Effector memory CD8-positive, alpha-beta T cell (primary cell): Measurements from ENCODE around the gene COL20A1.
A peak's percentile ranks its signal among the peaks of the same experiment; 100 is the strongest.

Experiments
- ATAC-seq: fragments of 150-1000 bp; cut with Tn5 transposase; replicated peaks from 2 replicates; pipeline ENCODE4 v1.10.0; 2021; ENCODE audit warnings: mild to moderate bottlenecking, moderate library complexity
- DNase-seq, 3 experiments: peaks; one replicate each; pipeline ENCODE4 v3.0.0; 2021
- H3K27ac Mint-ChIP-seq, 2 donors: one replicate each; pipeline ENCODE4 v1.8.0; 2022; ENCODE audit warnings: mild to moderate bottlenecking in 2 of 2, mixed read lengths in 2 of 2, moderate library complexity in 2 of 2
- H3K27me3 Mint-ChIP-seq, 2 donors: one replicate each; pipeline ENCODE4 v1.8.0; 2022; ENCODE audit warnings: mixed read lengths in 2 of 2
- H3K36me3 Mint-ChIP-seq: one replicate; pipeline ENCODE4 v1.8.0; 2022; ENCODE audit warnings: mild to moderate bottlenecking, moderate library complexity, mixed read lengths; ENCODE audit not compliant: insufficient read depth
- H3K4me1 Mint-ChIP-seq, 2 donors: one replicate each; pipeline ENCODE4 v1.8.0; 2022; ENCODE audit warnings: low read depth in 2 of 2, mixed read lengths in 2 of 2
- H3K4me3 Mint-ChIP-seq, 2 donors: one replicate each; pipeline ENCODE4 v1.8.0; 2022; ENCODE audit warnings: mild to moderate bottlenecking in 2 of 2, mixed read lengths in 2 of 2, moderate library complexity in 2 of 2
- H3K9me3 Mint-ChIP-seq, 2 donors: one replicate each; pipeline ENCODE4 v1.8.0; 2022; ENCODE audit warnings: mixed read lengths in 2 of 2

Gene COL20A1

DNA sequence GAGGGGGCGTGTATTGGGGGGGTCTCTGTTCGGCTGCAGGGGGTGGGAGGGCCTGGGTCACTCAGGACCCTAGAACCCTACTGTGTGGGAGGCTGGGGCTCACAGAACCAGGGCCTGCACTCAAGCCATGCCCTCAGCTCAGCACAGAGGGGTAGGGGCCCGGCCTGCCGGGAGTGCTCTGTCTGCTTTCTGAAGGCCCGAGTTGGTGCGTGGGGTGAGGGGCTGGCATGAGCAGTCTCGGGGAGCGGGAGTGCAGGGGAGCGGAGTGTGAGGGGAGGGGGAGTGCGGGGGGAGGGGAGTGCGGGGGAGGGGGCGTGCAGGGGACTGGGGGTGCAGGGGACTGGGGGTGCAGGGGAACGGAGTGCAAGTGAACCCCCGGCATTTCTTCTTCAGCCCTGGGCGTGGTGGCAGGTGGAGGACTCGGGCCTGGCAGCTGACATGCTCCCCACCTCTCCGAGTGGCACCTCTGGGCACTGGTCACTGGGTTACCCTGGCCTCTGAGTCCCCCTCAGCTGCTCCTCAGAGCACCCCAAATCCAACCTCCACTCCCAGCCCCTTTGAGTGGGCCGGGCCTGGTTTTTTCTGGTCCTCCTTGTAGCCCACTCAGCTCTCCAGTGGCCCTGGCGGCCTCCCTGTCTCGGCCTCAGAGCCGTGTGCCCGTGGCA lies 1.0 kb downstream of the COL20A1 start:
- peaks cover 14% of the 10 kb centered on the region for H3K36me3 Mint-ChIP-seq
- H3K4me1 Mint-ChIP-seq, result peaks cover 8 to 12% of the 10 kb centered on the region in 2 donors
- ATAC-seq (no peak), DNase-seq (no peak)
- no peak overlapping the region for H3K4me3 Mint-ChIP-seq
- no peaks in the 10 kb centered on the region for H3K9me3 Mint-ChIP-seq
- peaks cover 3 to 28% of the 10 kb centered on the region in 2 donors for H3K27me3 Mint-ChIP-seq
- H3K27ac Mint-ChIP-seq, result no peak overlapping the region

- peaks cover 7 to 33% of the 10 kb centered on the region in 2 donors for H3K27me3 Mint-ChIP-seq
- no peak overlapping the region for H3K27ac Mint-ChIP-seq
- no peak overlapping the region for H3K4me3 Mint-ChIP-seq
- ATAC-seq (no peak), DNase-seq (no peak)
- H3K4me1 Mint-ChIP-seq, result peaks cover 8 to 12% of the 10 kb centered on the region in 2 donors
- peaks cover 14% of the 10 kb centered on the region for H3K36me3 Mint-ChIP-seq
- H3K9me3 Mint-ChIP-seq, result no peaks in the 10 kb centered on the region
These were observed 1.5 kb downstream of the COL20A1 start for GRCh38 chr20:63294536-63294900.

GRCh38 chr20:63295018-63295417 lies 2.0 kb downstream of the COL20A1 start:
- Mint-ChIP-seq H3K27me3 (peaks cover 7 to 33% of the 10 kb centered on the region in 2 donors), H3K4me1 (peaks cover 8 to 12% of the 10 kb centered on the region in 2 donors), H3K4me3 (peak overlapping the region in 1 of 2 donors; percentile 43), H3K27ac (no peak overlapping the region), H3K9me3 (no peaks in the 10 kb centered on the region), H3K36me3 (peaks cover 10% of the 10 kb centered on the region)
- DNase-seq (no peak), ATAC-seq (no peak)

DNA sequence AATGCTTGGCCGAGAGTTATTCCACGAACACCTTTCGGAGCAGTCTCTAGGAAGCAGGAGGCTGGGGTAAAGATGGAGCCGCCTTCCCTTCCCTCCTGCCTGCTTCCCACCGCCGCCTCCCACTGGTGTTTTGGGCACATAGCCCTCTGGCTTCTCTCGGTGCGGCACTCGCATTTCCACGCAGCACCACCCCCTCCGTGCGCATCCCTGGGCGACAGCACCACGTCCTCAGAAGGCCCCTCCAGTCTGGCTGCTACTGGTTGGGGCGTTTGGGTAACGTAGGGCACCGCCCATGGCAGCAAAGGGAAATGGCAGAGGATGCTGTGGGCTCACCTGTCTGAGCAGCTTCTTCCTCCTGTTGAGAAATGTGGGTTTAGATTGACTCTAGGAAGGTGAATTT lies 2.4 kb downstream of the COL20A1 start:
- Mint-ChIP-seq H3K27ac (no peak overlapping the region), H3K4me1 (peaks cover 8 to 12% of the 10 kb centered on the region in 2 donors)
- ATAC-seq, result peak; percentile 50

GRCh38 chr20:63295846-63296245 lies 2.9 kb downstream of the COL20A1 start:
- Mint-ChIP-seq H3K9me3 (no peaks in the 10 kb centered on the region), H3K36me3 (peaks cover 8% of the 10 kb centered on the region), H3K27ac (no peak overlapping the region), H3K4me3 (peak overlapping the region in 1 of 2 donors; percentile 43), H3K27me3 (peaks cover 7 to 41% of the 10 kb centered on the region in 2 donors), H3K4me1 (peaks cover 8 to 12% of the 10 kb centered on the region in 2 donors)
- ATAC-seq (peak; percentile 16), DNase-seq (no peak)

More for the DNA sequence above, 2.4 kb downstream of the COL20A1 start:
- Mint-ChIP-seq H3K9me3 (no peaks in the 10 kb centered on the region), H3K36me3 (peaks cover 8% of the 10 kb centered on the region), H3K27me3 (peaks cover 7 to 37% of the 10 kb centered on the region in 2 donors), H3K4me3 (peak overlapping the region in 1 of 2 donors; percentile 43)
- no peak for DNase-seq

DNA sequence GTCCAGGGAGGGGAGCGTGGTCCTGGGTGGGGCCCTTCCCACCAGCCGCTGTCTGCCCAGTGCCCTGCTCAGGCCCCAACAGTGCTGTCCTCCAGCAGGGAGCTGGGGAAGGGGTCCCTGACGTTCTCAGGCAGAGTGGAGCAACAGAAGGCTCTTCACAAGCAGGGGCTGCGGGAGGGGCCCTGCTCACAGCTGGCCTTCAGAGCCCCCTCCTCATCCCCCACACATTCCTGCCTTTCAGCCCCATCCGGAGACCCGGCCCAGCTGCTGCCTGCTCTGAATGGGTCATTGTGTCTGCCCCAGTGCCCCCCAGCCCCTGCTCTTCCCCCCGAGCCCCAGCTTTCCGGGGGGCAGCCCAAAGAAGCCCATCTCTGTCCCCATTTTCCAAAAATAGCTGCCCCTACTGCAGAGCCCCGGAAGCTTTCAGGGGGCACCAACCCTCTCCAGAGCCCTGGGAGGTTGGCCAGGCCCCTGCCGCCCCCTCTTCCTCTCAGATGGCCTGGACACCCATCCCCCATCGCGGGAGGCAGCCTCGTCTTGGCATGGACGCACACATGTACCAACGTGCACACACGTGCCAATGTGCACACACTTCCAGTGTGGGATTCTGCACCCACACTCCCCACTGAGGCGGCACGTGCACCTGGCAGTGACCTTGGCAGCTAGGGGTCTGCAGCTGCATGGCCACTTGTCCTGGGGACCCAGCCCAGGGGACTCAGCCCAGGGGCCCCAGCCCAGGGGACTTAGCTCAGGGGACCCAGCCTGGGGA lies 3.7 kb downstream of the COL20A1 start:
- H3K4me3 Mint-ChIP-seq, result no peak overlapping the region
- peaks cover 7 to 47% of the 10 kb centered on the region in 2 donors for H3K27me3 Mint-ChIP-seq
- no peak for ATAC-seq
- DNase-seq, result no peak
- H3K9me3 Mint-ChIP-seq, result peaks cover 3 to 5% of the 10 kb centered on the region in 2 donors
- peak overlapping the region in 1 of 2 donors; percentile 15 for H3K27ac Mint-ChIP-seq
- H3K36me3 Mint-ChIP-seq, result no peaks in the 10 kb centered on the region
- H3K4me1 Mint-ChIP-seq, result peaks cover 8 to 9% of the 10 kb centered on the region in 2 donors

GRCh38 chr20:63297371-63297781 lies 4.4 kb downstream of the COL20A1 start:
- DNase-seq (no peak), ATAC-seq (no peak)
- H3K4me1 Mint-ChIP-seq, result peaks cover 8 to 9% of the 10 kb centered on the region in 2 donors
- peaks cover 3 to 8% of the 10 kb centered on the region in 2 donors for H3K9me3 Mint-ChIP-seq
- no peak overlapping the region for H3K4me3 Mint-ChIP-seq
- no peak overlapping the region for H3K27ac Mint-ChIP-seq
- H3K27me3 Mint-ChIP-seq, result peaks cover 7 to 47% of the 10 kb centered on the region in 2 donors
- H3K36me3 Mint-ChIP-seq, result no peaks in the 10 kb centered on the region

DNA sequence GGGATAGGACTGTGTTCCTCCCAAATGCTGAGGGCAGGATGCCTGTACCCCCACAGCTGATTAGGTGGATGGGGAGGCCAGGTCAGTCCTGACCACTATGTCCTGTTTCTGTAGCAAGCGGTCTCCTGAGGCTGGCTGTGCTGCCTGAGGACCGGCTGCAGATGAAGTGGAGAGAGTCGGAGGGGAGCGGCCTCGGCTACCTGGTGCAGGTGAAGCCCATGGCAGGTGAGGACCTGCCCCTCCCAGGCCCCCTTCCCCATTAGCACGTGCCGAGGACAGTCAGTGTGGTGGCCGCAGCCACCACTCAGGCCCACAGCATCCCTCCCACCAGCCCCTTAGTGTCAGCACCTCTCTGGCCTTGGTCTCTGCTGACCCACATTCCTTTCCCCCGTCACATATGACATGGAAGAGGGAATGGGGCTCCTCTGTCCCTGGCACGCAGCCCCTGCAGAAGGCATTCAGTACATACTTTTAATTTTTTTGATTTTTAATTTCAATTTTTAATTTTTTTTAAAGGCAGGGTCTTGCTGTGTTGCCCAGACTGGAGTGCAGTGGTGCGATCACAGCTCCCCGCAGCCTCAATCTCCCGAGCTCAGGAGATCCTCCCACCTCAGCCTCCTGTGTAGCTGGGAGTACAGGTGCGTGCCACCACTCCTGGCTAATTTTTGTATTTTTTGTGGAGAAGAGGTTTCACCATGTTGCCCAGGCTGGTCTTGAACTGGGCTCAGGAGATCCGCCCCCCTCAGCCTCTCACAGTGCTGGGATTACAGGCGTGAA lies 5.0 kb downstream of the COL20A1 start:
- DNase-seq, result no peak
- peaks cover 8 to 9% of the 10 kb centered on the region in 2 donors for H3K4me1 Mint-ChIP-seq
- ATAC-seq, result no peak
- peaks cover 7 to 47% of the 10 kb centered on the region in 2 donors for H3K27me3 Mint-ChIP-seq
- no peak overlapping the region for H3K4me3 Mint-ChIP-seq
- no peaks in the 10 kb centered on the region for H3K36me3 Mint-ChIP-seq
- peaks cover 3 to 8% of the 10 kb centered on the region in 2 donors for H3K9me3 Mint-ChIP-seq
- H3K27ac Mint-ChIP-seq, result no peak overlapping the region

DNA sequence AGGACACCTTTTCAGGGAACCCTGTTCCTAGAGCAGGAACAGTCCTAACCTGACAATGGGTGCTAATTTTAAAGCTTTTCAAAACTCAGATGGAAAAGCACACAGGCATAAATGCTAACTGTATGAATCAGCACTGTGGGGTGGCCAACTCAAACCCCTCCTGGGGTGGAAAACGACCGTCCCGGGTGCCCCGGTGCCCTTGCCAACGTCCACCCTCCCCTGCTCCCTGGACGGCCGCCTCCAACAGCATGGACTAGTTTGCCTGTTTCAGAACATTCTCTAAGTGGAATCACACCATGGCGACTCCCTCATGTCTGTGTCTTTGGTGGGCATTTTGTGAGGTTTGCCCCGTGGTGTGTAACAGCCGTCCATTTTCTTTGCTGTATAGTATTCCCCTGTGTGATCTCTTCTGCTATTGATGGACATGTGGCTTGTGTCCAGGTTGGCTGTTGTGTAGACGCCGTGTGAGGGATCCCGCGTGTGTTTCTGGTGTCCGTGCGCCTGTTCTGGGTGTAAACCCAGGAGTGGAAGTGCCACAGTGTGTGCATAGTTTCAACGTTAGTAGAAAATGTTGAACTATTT lies 5.8 kb downstream of the COL20A1 start:
- Mint-ChIP-seq H3K27ac (no peak overlapping the region), H3K4me1 (peaks cover 8 to 9% of the 10 kb centered on the region in 2 donors), H3K9me3 (peaks cover 3 to 8% of the 10 kb centered on the region in 2 donors), H3K27me3 (peaks cover 7 to 47% of the 10 kb centered on the region in 2 donors), H3K4me3 (no peak overlapping the region), H3K36me3 (no peaks in the 10 kb centered on the region)
- ATAC-seq (no peak), DNase-seq (no peak)

GRCh38 chr20:63301671-63302070 lies 8.7 kb downstream of the COL20A1 start:
- no peaks in the 10 kb centered on the region for H3K36me3 Mint-ChIP-seq
- H3K4me3 Mint-ChIP-seq, result no peak overlapping the region
- DNase-seq (no peak), ATAC-seq (no peak)
- H3K9me3 Mint-ChIP-seq, result peaks cover 3 to 8% of the 10 kb centered on the region in 2 donors
- H3K4me1 Mint-ChIP-seq, result no peaks in the 10 kb centered on the region
- H3K27me3 Mint-ChIP-seq, result peaks cover 14 to 42% of the 10 kb centered on the region in 2 donors
- no peak overlapping the region for H3K27ac Mint-ChIP-seq

DNA sequence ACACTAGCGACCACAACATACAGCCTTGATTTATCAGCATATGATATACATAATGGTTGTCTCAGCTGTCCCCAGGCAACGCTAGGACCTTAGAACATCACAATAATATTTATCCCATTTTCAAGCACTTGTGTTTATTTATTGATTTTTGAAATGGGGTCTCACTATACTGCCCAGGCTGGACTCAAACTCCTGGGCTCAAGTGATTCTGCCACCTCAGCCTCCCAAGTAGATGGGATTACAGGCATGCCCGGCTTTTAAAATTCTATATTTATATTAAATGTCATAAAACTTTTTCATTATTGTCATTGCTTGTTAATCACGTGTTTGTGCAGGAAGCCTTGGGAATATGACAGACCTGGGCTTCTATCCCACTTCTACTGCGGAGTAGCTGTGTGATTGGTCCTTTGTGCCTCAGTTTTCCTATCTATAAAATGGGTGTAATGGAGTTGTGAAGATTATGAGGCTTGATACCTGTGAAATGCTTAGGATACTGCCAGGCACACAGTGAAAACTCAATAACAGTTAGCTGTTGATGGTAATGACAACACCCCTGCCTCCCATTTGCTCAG lies 10.2 kb downstream of the COL20A1 start:
- ATAC-seq (no peak), DNase-seq (no peak)
- Mint-ChIP-seq H3K27me3 (peaks cover 14 to 39% of the 10 kb centered on the region in 2 donors), H3K27ac (no peak overlapping the region), H3K4me1 (no peaks in the 10 kb centered on the region), H3K4me3 (no peak overlapping the region), H3K36me3 (no peaks in the 10 kb centered on the region), H3K9me3 (peaks cover 3 to 8% of the 10 kb centered on the region in 2 donors)

DNA sequence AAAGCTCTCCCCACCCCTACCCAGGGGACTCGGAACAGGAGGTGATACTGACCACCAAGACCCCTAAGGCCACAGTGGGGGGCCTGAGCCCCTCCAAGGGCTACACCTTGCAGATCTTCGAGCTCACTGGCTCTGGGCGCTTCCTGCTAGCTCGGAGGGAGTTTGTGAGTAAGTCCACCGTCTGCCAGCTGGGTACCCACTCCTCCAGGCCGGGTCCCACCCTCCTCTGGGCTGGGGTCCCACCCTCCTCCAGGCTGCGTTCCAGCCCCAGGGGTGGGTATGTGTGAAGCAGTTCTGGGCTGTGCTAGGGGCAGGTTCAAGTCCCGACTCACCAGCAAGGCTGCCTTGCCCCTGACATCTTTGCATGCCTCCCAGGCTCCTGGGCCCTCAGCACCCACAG lies 12.4 kb downstream of the COL20A1 start:
- no peak for DNase-seq
- H3K4me3 Mint-ChIP-seq, result no peak overlapping the region
- ATAC-seq, result no peak
- peaks cover 0 to 4% of the 10 kb centered on the region in 2 donors for H3K4me1 Mint-ChIP-seq
- peaks cover 13 to 34% of the 10 kb centered on the region in 2 donors for H3K27me3 Mint-ChIP-seq
- H3K9me3 Mint-ChIP-seq, result peaks cover 3 to 8% of the 10 kb centered on the region in 2 donors
- H3K36me3 Mint-ChIP-seq, result no peaks in the 10 kb centered on the region
- H3K27ac Mint-ChIP-seq, result peak overlapping the region in 1 of 2 donors; percentile 10
